Stimulated activated CD8-positive, alpha-beta memory T cell treated with anti-CD3 and anti-CD28 coated beads, Interleukin-7, amount 100 ng/mL, for 24 hours (primary cell): ENCODE data around the gene CSTPP1.
"Not testable (repeated sequence)": the region's sequence is repeated elsewhere in the genome, so short reads cannot be mapped to it uniquely, and the experiment has no call there.

ENCODE experiments used
- DNase-seq: peaks from one replicate; pipeline ENCODE4 v3.0.0-alpha.2; 2020; ENCODE audit warnings: low read depth

Gene CSTPP1

GRCh38 chr11:46953093-46953492 is 16.5 kb downstream of the CSTPP1 start:
- DNase-seq, result no peak

GRCh38 chr11:46958777-46959176 is 22.2 kb downstream of the CSTPP1 start:
- no peak for DNase-seq

GRCh38 chr11:46961041-46961440 is 24.5 kb downstream of the CSTPP1 start:
- DNase-seq, result no peak

- DNase-seq, result not testable (repeated sequence)
Measured at GRCh38 chr11:46961886-46962285, 25.3 kb downstream of the CSTPP1 start.

- DNase-seq, result no peak
Measured at GRCh38 chr11:46963844-46964243, 27.3 kb downstream of the CSTPP1 start.

- no peak for DNase-seq
Measured at GRCh38 chr11:46966773-46967172, 30.2 kb downstream of the CSTPP1 start.

GRCh38 chr11:46967962-46968361 is 31.4 kb downstream of the CSTPP1 start:
- DNase-seq, result no peak

GRCh38 chr11:46969379-46969778 is 32.8 kb downstream of the CSTPP1 start:
- DNase-seq, result no peak

- no peak for DNase-seq
Measured at GRCh38 chr11:46970913-46971625, 34.5 kb downstream of the CSTPP1 start.

- DNase-seq, result no peak
Measured at GRCh38 chr11:46972343-46972742, 35.8 kb downstream of the CSTPP1 start.

- DNase-seq, result no peak
Measured at GRCh38 chr11:46972821-46973220, 36.3 kb downstream of the CSTPP1 start.

GRCh38 chr11:46976182-46976854 is 39.8 kb downstream of the CSTPP1 start:
- no peak for DNase-seq

- no peak for DNase-seq
Measured at GRCh38 chr11:46977038-46977813, 40.7 kb downstream of the CSTPP1 start.

GRCh38 chr11:46978005-46978491 is 41.5 kb downstream of the CSTPP1 start:
- DNase-seq, result no peak

- DNase-seq, result no peak
Measured at GRCh38 chr11:46979358-46979757, 42.8 kb downstream of the CSTPP1 start.

- no peak for DNase-seq
Measured at GRCh38 chr11:46981436-46981835, 44.9 kb downstream of the CSTPP1 start.

GRCh38 chr11:46982797-46983452 is 46.4 kb downstream of the CSTPP1 start:
- no peak for DNase-seq

- DNase-seq, result no peak
Measured at GRCh38 chr11:46983598-46983997, 47.0 kb downstream of the CSTPP1 start.

- no peak for DNase-seq
Measured at GRCh38 chr11:46984548-46984947, 48.0 kb downstream of the CSTPP1 start.

- no peak for DNase-seq
Measured at GRCh38 chr11:46984987-46985386, 48.4 kb downstream of the CSTPP1 start.

- DNase-seq, result no peak
Measured at GRCh38 chr11:46987183-46987582, 50.6 kb downstream of the CSTPP1 start.

- DNase-seq, result not testable (repeated sequence)
Measured at GRCh38 chr11:46989810-46990487, 53.4 kb downstream of the CSTPP1 start.
